ENCODE measurements around the gene TSPAN18.
A peak's percentile ranks its signal among the peaks of the same experiment; 100 is the strongest.

TSPAN18 gene

DNA sequence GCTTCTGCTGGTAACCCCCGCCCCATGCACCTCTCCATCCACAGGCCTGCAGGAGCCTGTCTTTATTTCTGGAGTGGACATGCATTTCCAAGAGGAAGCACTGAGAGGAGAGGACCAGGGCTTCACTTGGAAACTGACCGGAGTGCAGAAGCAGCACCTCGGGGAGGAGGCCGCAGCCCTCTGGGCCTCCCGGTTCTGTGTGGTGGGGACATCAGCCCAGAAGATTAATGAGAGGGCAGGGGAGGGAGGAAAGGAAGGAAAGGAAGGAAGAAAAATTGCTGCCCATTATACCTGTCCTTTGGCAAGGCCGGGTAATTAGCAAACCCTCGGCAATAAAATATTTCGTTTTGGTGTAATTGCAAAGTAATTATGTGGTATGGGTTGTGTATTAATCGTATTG is 126.9 kb downstream of the TSPAN18 start:
- no peak for DNase-seq

- no peak for DNase-seq
Observed at GRCh38 chr11:44854086-44854485, 127.3 kb downstream of the TSPAN18 start.

DNA sequence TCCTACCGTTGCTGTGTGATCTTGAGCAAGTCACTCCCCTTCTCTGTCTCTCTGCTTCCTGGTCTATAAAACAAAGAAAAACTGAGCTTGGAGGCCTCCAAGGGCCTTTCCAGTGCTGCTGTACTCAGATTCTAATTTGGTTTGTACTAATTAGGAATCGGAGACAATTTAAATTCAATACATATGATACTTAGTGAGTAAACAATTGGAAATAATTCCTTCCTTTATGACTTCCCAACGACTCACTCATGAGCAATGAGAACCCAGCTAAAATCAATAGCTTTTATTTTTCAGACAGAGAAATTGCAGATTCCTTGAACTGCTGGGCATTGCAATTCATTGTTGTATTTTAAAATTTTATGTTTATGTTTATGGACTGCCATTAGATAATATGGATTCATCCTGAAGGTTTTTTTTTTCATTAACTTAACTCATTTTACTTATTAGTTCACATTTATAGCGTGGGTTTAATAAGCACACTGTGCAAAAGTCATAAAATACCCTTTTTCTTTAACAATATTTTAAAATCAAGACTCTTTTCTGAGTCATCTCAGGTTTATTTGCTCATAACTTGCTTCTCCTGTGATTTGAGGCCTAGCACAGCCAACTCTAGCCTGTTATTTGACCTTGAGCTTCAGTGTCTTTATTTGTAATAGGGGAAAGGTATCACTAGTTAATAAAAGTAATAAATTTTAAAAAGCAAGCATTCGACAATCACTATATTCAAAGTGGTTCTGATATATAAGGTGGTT is 128.2 kb downstream of the TSPAN18 start:
- DNase-seq: no peak

GRCh38 chr11:44855493-44855849 is 128.7 kb downstream of the TSPAN18 start:
- DNase-seq: no peak

DNA sequence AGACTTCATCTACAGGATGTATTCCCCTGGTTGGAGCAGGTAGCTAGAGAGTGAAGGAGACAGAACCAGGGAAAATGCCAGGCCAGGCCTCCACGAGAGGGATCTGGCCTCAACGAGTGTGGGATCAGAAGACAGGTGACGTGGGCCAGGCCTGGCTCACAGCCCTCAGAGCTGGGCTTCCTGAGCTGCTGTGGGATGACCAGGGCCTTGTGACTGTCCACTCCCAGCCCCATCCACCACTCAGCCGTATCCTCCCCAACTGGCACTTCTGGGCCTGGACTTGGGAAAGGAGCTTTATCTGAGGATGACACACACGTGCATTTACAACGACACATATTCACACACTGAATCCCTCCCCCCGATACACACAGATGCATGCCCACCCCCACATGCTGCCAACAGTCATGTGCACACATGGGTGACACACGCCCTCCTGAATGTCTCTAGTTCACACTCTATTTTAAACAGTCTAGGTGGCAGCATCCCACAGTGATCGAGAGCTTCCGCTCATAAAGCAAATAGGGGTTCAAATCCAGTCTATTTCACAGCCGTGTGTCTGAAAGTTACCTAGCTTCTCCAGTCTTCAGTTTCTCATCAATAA is 130.8 kb downstream of the TSPAN18 start:
- no peak for DNase-seq

DNA sequence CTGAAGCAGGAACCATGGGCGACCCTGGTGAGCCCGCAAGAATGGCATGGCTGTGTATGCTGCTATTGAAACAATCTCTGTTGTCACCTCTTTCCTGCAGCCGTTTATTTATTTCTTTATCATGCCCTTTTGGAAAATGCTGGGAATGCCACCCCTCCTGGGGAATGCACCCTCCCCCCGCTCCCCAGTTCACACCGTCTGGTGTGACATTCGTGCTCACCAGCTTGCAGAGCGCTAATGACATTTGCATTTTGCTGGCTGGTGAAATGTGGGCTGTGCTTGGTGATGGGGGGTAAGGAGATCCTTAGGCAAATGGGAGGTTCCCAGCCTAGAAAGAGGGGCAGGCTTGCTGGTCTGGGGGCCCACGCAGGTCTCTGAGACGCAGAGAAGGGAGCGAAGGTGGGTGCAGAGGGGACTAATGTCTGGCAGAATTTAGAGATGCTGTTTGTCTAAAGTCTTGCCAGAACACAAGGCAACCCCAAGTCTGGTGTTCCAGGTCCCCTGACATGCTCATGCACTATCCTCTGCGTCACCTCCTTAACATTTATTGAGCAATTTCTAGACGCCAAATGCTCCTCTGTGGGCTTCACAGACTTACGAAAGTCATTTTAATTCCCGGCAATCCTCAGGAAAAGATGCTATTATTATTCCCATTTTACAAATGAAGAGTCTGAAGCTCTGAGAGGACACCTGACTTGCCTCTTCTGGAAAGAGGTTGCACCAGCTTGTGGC is 132.2 kb downstream of the TSPAN18 start:
- peak; percentile 27 for DNase-seq

DNA sequence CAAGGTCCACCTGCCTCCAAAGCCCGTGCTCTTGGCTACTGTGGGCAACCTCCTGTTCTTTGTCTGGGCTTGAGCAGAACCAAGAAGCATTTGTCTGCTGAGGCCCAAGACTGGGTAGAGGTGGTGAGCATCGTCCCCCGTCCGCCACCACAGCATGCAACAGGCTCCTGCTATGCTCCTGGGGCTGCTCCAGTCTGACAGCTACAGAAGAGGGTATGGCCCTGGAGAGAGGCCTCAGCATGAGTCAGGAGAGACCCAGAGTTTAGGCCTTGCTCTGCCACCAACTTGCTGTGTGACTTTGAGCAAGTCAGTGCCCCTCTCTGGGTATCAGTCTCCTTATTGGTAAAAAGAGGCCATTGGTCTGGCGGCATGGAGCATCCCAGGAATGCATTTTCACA is 132.8 kb downstream of the TSPAN18 start:
- DNase-seq: no peak

GRCh38 chr11:44860346-44860745 is 133.6 kb downstream of the TSPAN18 start:
- no peak for DNase-seq

DNA sequence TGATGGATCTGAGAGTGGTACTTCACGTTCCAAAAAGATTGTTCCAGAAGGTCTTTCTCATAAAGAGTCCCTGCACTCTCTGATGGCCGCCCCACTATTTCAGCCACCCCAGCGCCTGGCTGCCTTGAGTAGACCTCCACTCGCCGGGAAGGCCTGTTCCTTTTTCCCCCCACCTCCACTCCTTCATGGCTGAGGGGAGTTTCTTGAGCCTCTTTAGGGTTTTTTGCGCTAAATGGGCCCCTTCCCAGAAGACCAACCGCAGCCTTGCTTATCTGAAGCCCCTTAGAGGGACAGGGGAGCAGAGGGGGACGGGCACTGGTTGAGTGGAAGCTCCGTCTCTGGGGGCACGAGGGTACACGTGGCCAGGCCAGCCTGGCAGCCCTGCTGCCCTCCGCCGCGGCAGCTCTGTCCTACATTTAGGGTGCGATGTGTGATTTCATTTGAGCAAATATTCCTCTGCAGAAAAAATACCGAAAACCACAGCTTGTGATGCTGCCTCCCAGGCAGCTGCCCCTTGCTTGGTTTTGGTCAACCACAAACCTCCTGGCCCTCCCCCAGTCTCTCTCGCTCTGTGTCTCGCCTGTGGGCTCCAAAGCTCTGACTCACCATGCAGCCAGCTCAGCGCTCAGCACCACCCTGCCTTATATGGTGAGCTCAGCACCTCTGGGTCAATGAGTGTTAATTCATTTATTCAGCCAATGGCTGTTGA is 135.2 kb downstream of the TSPAN18 start:
- peak; percentile 90 for DNase-seq

GRCh38 chr11:44862558-44863101 is 135.9 kb downstream of the TSPAN18 start:
- no peak for DNase-seq

DNA sequence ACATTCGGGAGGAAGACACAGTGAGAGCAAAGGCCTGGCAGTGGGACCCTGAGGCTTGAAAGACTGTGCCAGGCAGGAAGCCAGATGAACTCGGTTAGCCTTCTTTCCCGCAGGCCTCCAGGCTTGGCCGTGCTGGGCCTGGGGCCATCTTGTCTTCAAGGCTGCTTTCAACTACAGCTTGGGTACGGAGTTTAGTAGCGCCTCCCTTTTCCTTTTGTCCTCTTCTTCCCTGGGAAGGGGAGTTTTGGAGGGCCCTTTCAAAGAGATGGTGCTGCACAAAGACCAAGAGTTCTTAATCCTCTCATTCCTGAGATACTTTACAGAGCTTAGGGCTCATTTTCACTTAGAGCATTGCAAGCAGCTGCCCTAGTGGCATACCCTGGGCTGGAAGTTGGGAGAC is 136.5 kb downstream of the TSPAN18 start:
- no peak for DNase-seq

GRCh38 chr11:44865866-44866272 is 139.1 kb downstream of the TSPAN18 start:
- no peak for DNase-seq

GRCh38 chr11:44866286-44866685 is 139.5 kb downstream of the TSPAN18 start:
- DNase-seq: no peak

DNA sequence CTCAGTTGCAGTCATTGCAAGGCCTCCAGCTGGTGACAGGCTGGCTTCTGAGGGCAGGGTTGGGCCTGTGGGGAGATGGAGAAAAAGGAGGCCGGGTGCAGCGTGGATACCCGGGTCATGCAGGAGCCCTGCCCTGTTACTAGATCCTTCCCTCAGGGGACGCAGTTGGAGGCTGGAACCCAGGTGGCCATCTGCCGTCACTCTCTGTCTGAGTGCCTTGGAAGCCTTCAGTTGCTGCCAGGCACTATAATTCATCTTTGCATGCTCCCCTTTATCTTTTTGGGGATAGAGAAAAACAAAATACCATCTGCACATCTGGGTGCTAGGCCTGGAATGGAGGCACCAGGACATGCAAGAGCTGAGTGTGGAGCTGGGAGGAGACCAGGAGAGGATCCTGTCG is 141.3 kb downstream of the TSPAN18 start:
- DNase-seq: no peak

DNA sequence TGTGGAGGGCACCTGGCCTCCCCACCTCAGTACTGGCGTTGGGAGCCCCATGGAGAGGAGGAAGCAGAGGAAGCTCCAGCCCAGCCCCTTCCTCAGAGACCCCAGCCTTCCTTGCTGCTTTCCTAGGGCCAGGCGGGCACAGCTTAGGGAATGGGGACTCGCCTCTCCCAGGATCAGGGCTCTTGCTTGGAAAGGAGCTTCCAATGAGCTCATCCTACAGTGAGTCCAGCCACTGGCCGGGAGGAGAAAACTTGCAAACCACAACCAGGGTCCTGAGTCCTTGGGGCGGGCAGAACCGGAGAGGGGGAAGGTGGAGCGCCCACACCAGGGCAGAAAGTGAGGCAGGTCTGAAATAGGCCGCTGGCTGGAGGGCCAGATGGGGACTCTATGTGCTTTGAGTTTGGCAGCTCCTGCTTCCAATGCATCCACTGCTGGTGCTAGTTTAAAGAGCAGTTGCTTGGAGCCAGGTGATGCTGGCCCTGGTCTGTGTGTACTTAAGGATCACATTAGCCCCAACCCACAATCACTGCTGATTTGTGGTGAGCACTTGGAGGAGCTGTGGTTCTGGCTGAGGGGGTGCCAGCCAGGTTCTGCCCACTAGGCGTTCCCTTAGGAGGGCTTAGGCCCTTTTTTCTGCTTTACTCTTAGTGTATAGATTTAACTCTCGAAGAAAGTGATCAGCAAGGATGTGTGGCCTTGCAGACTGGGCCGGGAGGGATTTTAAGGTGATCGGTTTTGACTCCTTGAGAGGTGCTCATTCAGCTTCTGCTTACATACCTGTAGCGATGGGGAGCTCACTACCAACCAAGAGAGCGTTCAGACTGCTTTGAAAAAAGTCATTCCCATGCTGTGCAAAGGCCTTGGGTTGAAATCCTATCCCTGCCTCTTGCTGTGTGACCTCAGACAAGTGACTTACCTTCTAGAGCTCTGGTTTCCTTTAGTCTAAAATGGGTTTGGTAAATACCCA is 142.0 kb downstream of the TSPAN18 start:
- DNase-seq: no peak

DNA sequence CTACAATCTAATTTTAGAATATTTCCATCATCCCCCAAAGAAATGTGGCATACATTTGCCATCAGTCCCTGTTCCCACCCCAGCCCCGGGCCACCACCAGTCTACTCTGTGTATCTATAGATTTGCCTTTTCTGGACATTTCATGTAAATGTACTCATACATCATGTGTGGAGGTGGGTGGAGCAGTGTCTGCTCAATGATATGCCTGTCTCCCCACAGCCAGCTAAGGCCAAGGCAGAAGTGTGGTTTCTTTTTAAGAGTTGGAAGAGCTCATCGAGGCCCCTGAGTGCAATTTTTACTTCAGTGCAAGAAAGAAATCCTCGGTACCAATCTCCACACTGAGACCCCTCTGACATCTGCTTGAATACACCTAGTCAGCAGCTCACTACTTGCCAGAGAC is 143.4 kb downstream of the TSPAN18 start:
- no peak for DNase-seq

GRCh38 chr11:44870615-44871176 is 143.9 kb downstream of the TSPAN18 start:
- no peak for DNase-seq

DNA sequence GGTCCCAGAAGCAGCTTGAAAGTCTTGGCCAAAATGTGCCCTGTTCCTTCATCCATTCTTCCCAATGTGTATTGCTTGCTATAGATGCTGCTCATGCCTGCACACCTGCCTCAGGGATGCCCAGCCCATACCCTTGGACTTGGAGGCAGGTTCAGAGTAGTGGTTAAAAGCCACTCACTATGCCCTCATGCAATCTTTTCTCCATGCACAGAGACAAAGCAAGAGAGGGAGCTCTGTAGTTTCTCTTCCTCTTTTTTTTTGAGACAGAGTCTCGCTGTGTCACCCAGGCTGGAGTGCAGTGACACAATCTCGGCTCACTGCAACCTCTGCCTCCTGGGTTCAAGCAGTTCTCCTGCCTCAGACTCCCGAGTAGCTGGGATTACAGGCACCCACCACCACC is 144.9 kb downstream of the TSPAN18 start:
- peak; percentile 71 for DNase-seq

- DNase-seq: no peak
Observed at GRCh38 chr11:44872556-44872955, 145.8 kb downstream of the TSPAN18 start.

DNA sequence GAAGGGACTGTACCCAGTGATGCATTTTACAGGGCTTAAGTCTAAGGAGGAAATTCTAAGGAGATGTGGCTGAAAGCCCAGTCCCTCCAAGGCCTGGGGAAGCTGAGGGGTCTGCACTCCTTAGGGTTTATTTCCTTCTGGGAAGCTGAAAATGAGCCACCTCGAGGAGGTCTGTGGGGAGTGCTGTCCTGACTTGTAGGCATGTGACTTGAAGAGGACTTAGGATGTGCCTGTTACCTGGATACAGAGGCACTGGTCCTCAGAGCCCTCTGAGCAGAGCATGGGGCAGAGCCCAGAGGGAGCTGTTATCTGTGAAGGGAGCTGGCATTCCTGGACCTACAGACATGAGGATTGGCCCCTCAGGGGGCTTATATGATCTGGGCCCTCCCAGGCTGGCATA is 146.8 kb downstream of the TSPAN18 start:
- DNase-seq: no peak

- DNase-seq: no peak
Observed at GRCh38 chr11:44874284-44874683, 147.5 kb downstream of the TSPAN18 start.

- DNase-seq: no peak
Observed at GRCh38 chr11:44875037-44875436, 148.3 kb downstream of the TSPAN18 start.
